Naive thymus-derived CD4-positive, alpha-beta T cell (primary cell): Measurements from ENCODE around the gene CCND3. TPM values are rescaled to one million over a fixed set of nuclear protein-coding genes. Genes with fewer than 3 reads are reported as not detected.

Experiments
- ATAC-seq: fragments of 150-1000 bp; cut with Tn5 transposase; 2 replicates; pipeline ENCODE4 v1.10.0; 2021; ENCODE audit warnings: mild to moderate bottlenecking, moderate library complexity
- CTCF ChIA-PET: fragments of 350-600 bp; sonication (Branson Sonifier 250); formaldehyde crosslinking; loops from one replicate; lab custom pipeline; 2021; ENCODE audit warnings: antibody characterized with exemption; lab: Charles Lee
- POLR2A ChIA-PET: fragments of 350-600 bp; sonication (Branson Sonifier 250); formaldehyde crosslinking; loops from one replicate; lab custom pipeline; 2021; ENCODE audit warnings: antibody characterized with exemption, inconsistent platforms; lab: Charles Lee
- DNase-seq, 9 donors: peaks; one replicate each; pipeline versions ENCODE4 v3.0.0 to v3.0.0-alpha.2; 2020 to 2022; ENCODE audit warnings: mixed read lengths in 1 of 9
- H3K27ac ChIP-seq: one replicate; pipeline ENCODE4 v1.7.0; 2013; ENCODE audit warnings: mild to moderate bottlenecking, low read depth, low read length, moderate library complexity
- H3K27me3 ChIP-seq, 2 donors: one replicate each; pipeline ENCODE4 v1.7.0; 2013; ENCODE audit warnings: low read length in 2 of 2, mild to moderate bottlenecking in 2 of 2, moderate library complexity in 2 of 2; ENCODE audit not compliant: control insufficient read depth in 2 of 2, insufficient read depth in 2 of 2
- H3K36me3 ChIP-seq, 3 experiments: 1 replicate in 2 of 3; 2 replicates in 1 of 3; pipeline ENCODE4 v1.7.0; 2013; ENCODE audit warnings: low read length in 3 of 3, mild to moderate bottlenecking in 3 of 3, moderate library complexity in 1 of 3; ENCODE audit not compliant: insufficient read depth in 3 of 3, control insufficient read depth in 2 of 3
- H3K4me1 ChIP-seq, 2 donors: one replicate each; pipeline ENCODE4 v1.7.0; 2013; ENCODE audit warnings: low read length in 2 of 2, mild to moderate bottlenecking in 2 of 2, moderate library complexity in 1 of 2; ENCODE audit not compliant: control insufficient read depth in 2 of 2, insufficient read depth in 2 of 2
- H3K4me3 ChIP-seq: 2 replicates; pipeline ENCODE4 v1.7.0; 2013; ENCODE audit warnings: mild to moderate bottlenecking, low read length
- H3K9me3 ChIP-seq, 3 experiments: 1 replicate in 2 of 3; 2 replicates in 1 of 3; pipeline ENCODE4 v1.7.0; 2013; ENCODE audit warnings: low read length in 3 of 3; ENCODE audit not compliant: control insufficient read depth in 2 of 3
- H3K27ac Mint-ChIP-seq, 9 donors: one replicate each; pipeline ENCODE4 v1.8.0; 2020 to 2022; ENCODE audit warnings: mixed read lengths in 9 of 9, mild to moderate bottlenecking in 8 of 9, moderate library complexity in 5 of 9, inconsistent platforms in 2 of 9
- H3K27me3 Mint-ChIP-seq, 5 donors: one replicate each; pipeline ENCODE4 v1.8.0; 2021 to 2022; ENCODE audit warnings: mixed read lengths in 5 of 5, mild to moderate bottlenecking in 1 of 5
- H3K36me3 Mint-ChIP-seq, 5 donors: one replicate each; pipeline ENCODE4 v1.8.0; 2020 to 2022; ENCODE audit warnings: mixed read lengths in 5 of 5, mild to moderate bottlenecking in 3 of 5, inconsistent platforms in 1 of 5
- H3K4me1 Mint-ChIP-seq, 7 donors: one replicate each; pipeline ENCODE4 v1.8.0; 2020 to 2022; ENCODE audit warnings: mixed read lengths in 7 of 7, mild to moderate bottlenecking in 3 of 7, inconsistent platforms in 1 of 7
- H3K4me3 Mint-ChIP-seq, 10 donors: one replicate each; pipeline ENCODE4 v1.8.0; 2020 to 2022; ENCODE audit warnings: mild to moderate bottlenecking in 10 of 10, mixed read lengths in 10 of 10, moderate library complexity in 6 of 10, inconsistent platforms in 2 of 10
- H3K9me3 Mint-ChIP-seq, 11 donors: one replicate each; pipeline ENCODE4 v1.8.0; 2020 to 2022; ENCODE audit warnings: mixed read lengths in 11 of 11, mild to moderate bottlenecking in 4 of 11, inconsistent platforms in 1 of 11, moderate library complexity in 1 of 11
- intact Hi-C, 2 donors: fragments of 100-400 bp; cut with micrococcal nuclease; formaldehyde crosslinking; loops; one replicate each; pipeline ENCODE4 v1.15.1; 2023
- polyA plus RNA-seq, 2 donors: library from polyadenylated mRNA; unstranded; fragments of 300-500 nt; fragmentation: Illumina TruSeq; gene quantifications; one replicate each; pipeline ENCODE4 v1.2.3, GENCODE V29; 2021
- total RNA-seq, 6 experiments: library from RNA in 5 of 6; stranded (reverse) in 5 of 6; gene quantifications; 1 replicate in 5 of 6; 2 replicates in 1 of 6; pipeline ENCODE4 v1.2.3 and lab custom pipeline; 2021 to 2026

The CCND3 gene
- total and polyA plus RNA-seq, 7 experiments from 2014 or later = 285 to 764 (median 343) TPM

GRCh38 chr6:41966214-41966920 lies 24.8 kb upstream of the CCND3 start:
- H3K4me3 Mint-ChIP-seq = peak overlapping the region in 1 of 10 donors; percentile 33
- H3K4me1 ChIP-seq = peaks cover 25 to 51% of the 10 kb centered on the region in 2 donors
- no peaks in the 10 kb centered on the region for H3K27me3 Mint-ChIP-seq
- ATAC-seq (no peak), DNase-seq (no peak)
- peaks cover 6 to 35% (median 9%) of the 10 kb centered on the region in 5 donors for H3K36me3 Mint-ChIP-seq
- intact Hi-C loops = no loop called here
- H3K27ac Mint-ChIP-seq = peak overlapping the region in 6 of 9 donors; percentile 28 to 80 (median 70)
- H3K9me3 ChIP-seq = no peaks in the 10 kb centered on the region
- POLR2A ChIA-PET = interaction anchor here (0.6 to 1.6 kb wide), 4 partner anchors 10 to 32 kb away, joined by 3 to 5 read pairs (median 4); no protein-coding TSS in a partner anchor
- H3K27ac ChIP-seq = peak overlapping the region; percentile 43
- H3K4me1 Mint-ChIP-seq = peaks cover 60 to 97% (median 79%) of the 10 kb centered on the region in 7 donors
- H3K36me3 ChIP-seq = peaks cover 0 to 40% (median 4%) of the 10 kb centered on the region in 3 experiments
- H3K9me3 Mint-ChIP-seq = peaks cover 0 to 8% (median 0%) of the 10 kb centered on the region in 11 donors
- CTCF ChIA-PET = no interaction called here
- no peaks in the 10 kb centered on the region for H3K27me3 ChIP-seq
- H3K4me3 ChIP-seq = no peak overlapping the region

GRCh38 chr6:41965429-41966213 lies 24.0 kb upstream of the CCND3 start:
- POLR2A ChIA-PET = interaction anchor here (0.6 to 1.6 kb wide), 5 partner anchors 11 to 63 kb away, joined by 3 to 5 read pairs (median 4); no protein-coding TSS in a partner anchor
- intact Hi-C loops = no loop called here
- peaks cover 28 to 49% of the 10 kb centered on the region in 2 donors for H3K4me1 ChIP-seq
- DNase-seq (no peak), ATAC-seq (no peak)
- no peak overlapping the region for H3K4me3 ChIP-seq
- CTCF ChIA-PET = no interaction called here
- no peaks in the 10 kb centered on the region for H3K27me3 ChIP-seq
- Mint-ChIP-seq H3K9me3 (peaks cover 0 to 8% (median 0%) of the 10 kb centered on the region in 11 donors), H3K27ac (peak overlapping the region in 8 of 9 donors; percentile 65 to 80 (median 70)), H3K27me3 (no peaks in the 10 kb centered on the region), H3K36me3 (peaks cover 6 to 34% (median 9%) of the 10 kb centered on the region in 5 donors), H3K4me1 (peaks cover 55 to 96% (median 77%) of the 10 kb centered on the region in 7 donors), H3K4me3 (peak overlapping the region in 5 of 10 donors; percentile 6 to 33 (median 12))
- H3K9me3 ChIP-seq = no peaks in the 10 kb centered on the region
- H3K36me3 ChIP-seq = peaks cover 0 to 45% (median 4%) of the 10 kb centered on the region in 3 experiments
- H3K27ac ChIP-seq = peak overlapping the region; percentile 43

GRCh38 chr6:41964201-41964887 lies 22.7 kb upstream of the CCND3 start:
- H3K36me3 Mint-ChIP-seq = peaks cover 6 to 33% (median 9%) of the 10 kb centered on the region in 5 donors
- peak overlapping the region; percentile 3 to 77 (median 69) for H3K27ac Mint-ChIP-seq
- DNase-seq (peak in 1 of 9 donors; percentile 17), ATAC-seq (no peak)
- no peaks in the 10 kb centered on the region for H3K9me3 ChIP-seq
- H3K27me3 Mint-ChIP-seq = no peaks in the 10 kb centered on the region
- no peak overlapping the region for H3K4me3 ChIP-seq
- H3K36me3 ChIP-seq = peaks cover 0 to 51% (median 4%) of the 10 kb centered on the region in 3 experiments
- peak overlapping the region; percentile 55 for H3K27ac ChIP-seq
- no peaks in the 10 kb centered on the region for H3K27me3 ChIP-seq
- peaks cover 52 to 94% (median 77%) of the 10 kb centered on the region in 7 donors for H3K4me1 Mint-ChIP-seq
- intact Hi-C loops = loop anchor here in 1 of 2 donors (5.0 kb wide), 1 partner anchor 43 kb away; no protein-coding TSS in a partner anchor
- peaks cover 31 to 46% of the 10 kb centered on the region in 2 donors for H3K4me1 ChIP-seq
- ChIA-PET POLR2A (interaction anchor here (1.2 kb wide), 1 partner anchor 23 kb away, joined by 3 read pairs; no protein-coding TSS in a partner anchor), CTCF (interaction anchor here (0.9 to 1.5 kb wide), 2 partner anchors 22 to 43 kb away, joined by 3 read pairs; partner anchors contain the start of genes BYSL and MED20)
- H3K9me3 Mint-ChIP-seq = peaks cover 0 to 8% (median 0%) of the 10 kb centered on the region in 11 donors
- peak overlapping the region in 7 of 10 donors; percentile 2 to 46 (median 6) for H3K4me3 Mint-ChIP-seq

- ChIA-PET CTCF (interaction anchor here (0.6 to 2.0 kb wide), 4 partner anchors 21 to 80 kb away, joined by 3 to 6 read pairs (median 3); partner anchors contain the start of genes BYSL and MED20), POLR2A (interaction anchor here (0.9 to 1.2 kb wide), 3 partner anchors 24 to 81 kb away, joined by 3 read pairs; no protein-coding TSS in a partner anchor)
- Mint-ChIP-seq H3K4me3 (peak overlapping the region in 6 of 10 donors; percentile 6 to 66 (median 42)), H3K9me3 (peaks cover 0 to 8% (median 0%) of the 10 kb centered on the region in 11 donors), H3K27ac (peak overlapping the region; percentile 3 to 83 (median 72)), H3K27me3 (no peaks in the 10 kb centered on the region), H3K36me3 (peaks cover 6 to 38% (median 12%) of the 10 kb centered on the region in 5 donors), H3K4me1 (peaks cover 59 to 94% (median 84%) of the 10 kb centered on the region in 7 donors)
- Histone ChIP-seq H3K27me3 (no peaks in the 10 kb centered on the region), H3K9me3 (no peaks in the 10 kb centered on the region), H3K4me3 (no peak overlapping the region), H3K4me1 (peaks cover 31 to 50% of the 10 kb centered on the region in 2 donors), H3K27ac (peak overlapping the region; percentile 55), H3K36me3 (peaks cover 0 to 59% (median 4%) of the 10 kb centered on the region in 3 experiments)
- DNase-seq = no peak
- ATAC-seq = no peak
- intact Hi-C loops = loop anchor here in 1 of 2 donors (5.0 kb wide), 1 partner anchor 44 kb away; no protein-coding TSS in a partner anchor
These were observed 21.8 kb upstream of the CCND3 start for GRCh38 chr6:41963371-41963770.

- H3K4me1 Mint-ChIP-seq = peaks cover 50 to 88% (median 71%) of the 10 kb centered on the region in 7 donors
- ChIA-PET POLR2A (interaction anchor here (0.7 to 1.4 kb wide), 3 partner anchors 16 to 173 kb away, joined by 3 read pairs; partner anchors contain the start of gene TOMM6), CTCF (no interaction called here)
- no peak overlapping the region for H3K27ac ChIP-seq
- DNase-seq = no peak
- peaks cover 7 to 40% (median 15%) of the 10 kb centered on the region in 5 donors for H3K36me3 Mint-ChIP-seq
- intact Hi-C loops = loop anchor here in 1 of 2 donors (5.0 kb wide), 1 partner anchor 47 kb away; no protein-coding TSS in a partner anchor
- peaks cover 0 to 40% (median 0%) of the 10 kb centered on the region in 3 experiments for H3K36me3 ChIP-seq
- H3K4me3 Mint-ChIP-seq = peak overlapping the region in 2 of 10 donors; percentile 4 to 37
- peak overlapping the region in 7 of 9 donors; percentile 28 to 91 (median 56) for H3K27ac Mint-ChIP-seq
- H3K27me3 ChIP-seq = no peaks in the 10 kb centered on the region
- no peaks in the 10 kb centered on the region for H3K9me3 ChIP-seq
- H3K4me1 ChIP-seq = peaks cover 25 to 37% of the 10 kb centered on the region in 2 donors
- no peak for ATAC-seq
- peaks cover 0 to 8% (median 0%) of the 10 kb centered on the region in 11 donors for H3K9me3 Mint-ChIP-seq
- no peaks in the 10 kb centered on the region for H3K27me3 Mint-ChIP-seq
- H3K4me3 ChIP-seq = no peak overlapping the region
These were observed 18.4 kb upstream of the CCND3 start for GRCh38 chr6:41960028-41960427.
